IMR-90 (cell line): ENCODE data around the gene TM7SF3. TPM values are rescaled to one million over a fixed set of nuclear protein-coding genes. Genes with fewer than 3 reads are reported as not detected.

Experiments
- ATAC-seq: fragments of 200-7000 bp; cut with Tn5 transposase; 2 replicates; pipeline ENCODE4 v1.9.1; 2020; ENCODE audit warnings: low read depth, mild to moderate bottlenecking, moderate library complexity
- BruUV-seq: library from RNA; stranded (reverse); fragments of 400-500 nt; replicated peaks from 2 replicates; lab custom pipeline; 2021; lab: Mats Ljungman, UMichigan
- CTCF ChIA-PET: fragments of 300-600 bp; formaldehyde crosslinking; extraction: SDS; loops from one replicate; lab custom pipeline; 2021; ENCODE audit warnings: antibody characterized with exemption; lab: Yijun Ruan, JAX
- POLR2A ChIA-PET: fragments of 300-600 bp; sonication (Branson Sonifier 250); formaldehyde crosslinking; loops from one replicate; lab custom pipeline; 2022; ENCODE audit warnings: antibody characterized with exemption; ENCODE audit not compliant: unreplicated experiment; lab: Charles Lee
- DNase-seq: peaks from one replicate; pipeline ENCODE4 v3.0.0; 2013
- H2AFZ ChIP-seq: replicated peaks from 2 replicates; pipeline ENCODE3; 2013; ENCODE audit warnings: low read length, mild to moderate bottlenecking; ENCODE audit not compliant: poor library complexity
- H2AK5ac ChIP-seq: 2 replicates; pipeline ENCODE4 v1.6.1; 2013; ENCODE audit warnings: low read depth, low read length, inconsistent platforms
- H2AK9ac ChIP-seq: replicated peaks from 2 replicates; pipeline ENCODE3; 2013; ENCODE audit warnings: mild to moderate bottlenecking, low read depth, low read length, moderate library complexity; ENCODE audit not compliant: poor library complexity
- H2BK120ac ChIP-seq: 2 replicates; pipeline ENCODE4 v1.6.1; 2013; ENCODE audit warnings: low read depth, low read length, inconsistent platforms
- H2BK15ac ChIP-seq: 3 replicates; pipeline ENCODE4 v1.6.1; 2013; ENCODE audit warnings: low read depth, low read length, inconsistent platforms
- H2BK20ac ChIP-seq: 2 replicates; pipeline ENCODE4 v1.6.1; 2013; ENCODE audit warnings: low read depth, mild to moderate bottlenecking, inconsistent platforms, low read length, moderate library complexity
- H2BK5ac ChIP-seq: 2 replicates; pipeline ENCODE4 v1.6.1; 2013; ENCODE audit warnings: mild to moderate bottlenecking, low read depth, low read length, inconsistent platforms; ENCODE audit not compliant: poor library complexity, severe bottlenecking
- H3K14ac ChIP-seq: replicated peaks from 2 replicates; pipeline ENCODE4 v1.6.1; 2013; ENCODE audit warnings: low read depth, low read length, inconsistent platforms
- H3K18ac ChIP-seq: 2 replicates; pipeline ENCODE4 v1.6.1; 2013; ENCODE audit warnings: low read depth, low read length, control low read depth
- H3K23ac ChIP-seq: 2 replicates; pipeline ENCODE4 v1.6.1; 2013; ENCODE audit warnings: low read depth, low read length, inconsistent platforms
- H3K27ac ChIP-seq: 2 replicates; pipeline ENCODE4 v1.5.1; 2013; ENCODE audit warnings: mild to moderate bottlenecking, control low read depth, low read length; ENCODE audit not compliant: insufficient read depth
- H3K27me3 ChIP-seq: 2 replicates; pipeline ENCODE4 v1.6.1; 2013; ENCODE audit warnings: low read length; ENCODE audit not compliant: control insufficient read depth, insufficient read depth
- H3K36me3 ChIP-seq: 2 replicates; pipeline ENCODE4 v1.6.1; 2013; ENCODE audit warnings: low read length, mixed read lengths; ENCODE audit not compliant: control insufficient read depth, insufficient read depth
- H3K4ac ChIP-seq: 2 replicates; pipeline ENCODE4 v1.6.1; 2013; ENCODE audit warnings: low read depth, low read length, inconsistent platforms
- H3K4me1 ChIP-seq: 2 replicates; pipeline ENCODE4 v1.6.1; 2013; ENCODE audit warnings: low read length, mixed read lengths; ENCODE audit not compliant: control insufficient read depth, insufficient read depth
- H3K4me2 ChIP-seq: 2 replicates; pipeline ENCODE4 v1.6.1; 2013; ENCODE audit warnings: low read depth, mild to moderate bottlenecking, control low read depth, low read length, moderate library complexity
- H3K4me3 ChIP-seq: 2 replicates; pipeline ENCODE4 v1.5.1; 2013; ENCODE audit warnings: low read depth, mild to moderate bottlenecking, control low read depth, low read length, moderate library complexity; ENCODE audit not compliant: insufficient read depth
- H3K56ac ChIP-seq: 2 replicates; pipeline ENCODE4 v1.6.1; 2013; ENCODE audit warnings: low read length, inconsistent platforms; ENCODE audit not compliant: insufficient read depth; ENCODE audit errors: extremely low read depth
- H3K79me1 ChIP-seq, 2 experiments: 2 replicates each; pipeline ENCODE4 v1.6.1; 2013; ENCODE audit warnings: low read length in 2 of 2, inconsistent platforms in 1 of 2, low read depth in 1 of 2
- H3K9ac ChIP-seq: 2 replicates; pipeline ENCODE4 v1.6.1; 2013; ENCODE audit warnings: low read depth, low read length, control low read depth
- H3K9me1 ChIP-seq: 2 replicates; pipeline ENCODE4 v1.6.1; 2013; ENCODE audit warnings: low read length, inconsistent platforms; ENCODE audit not compliant: insufficient read depth
- H3K9me3 ChIP-seq: 2 replicates; pipeline ENCODE4 v1.6.1; 2013; ENCODE audit warnings: low read length; ENCODE audit not compliant: control insufficient read depth, insufficient read depth
- H4K20me1 ChIP-seq: 2 replicates; pipeline ENCODE4 v1.6.1; 2013; ENCODE audit warnings: low read length, inconsistent platforms; ENCODE audit not compliant: insufficient read depth
- H4K5ac ChIP-seq: 2 replicates; pipeline ENCODE4 v1.6.1; 2013; ENCODE audit warnings: mild to moderate bottlenecking, low read depth, low read length, control low read depth
- H4K8ac ChIP-seq, 2 experiments: 2 replicates each; pipeline ENCODE4 v1.6.1; 2013; ENCODE audit warnings: low read depth in 2 of 2, low read length in 2 of 2, control low read depth in 1 of 2, inconsistent platforms in 1 of 2
- H4K91ac ChIP-seq: 2 replicates; pipeline ENCODE4 v1.6.1; 2013; ENCODE audit warnings: low read depth, low read length, inconsistent platforms; ENCODE audit not compliant: insufficient read depth
- BHLHE40 ChIP-seq: fragments of 150-350 bp; IDR thresholded peaks from 2 replicates; pipeline ENCODE4 v1.6.1; 2016; ENCODE audit warnings: mild to moderate bottlenecking, low read depth, low read length
- CTCF ChIP-seq: conservative IDR thresholded peaks from 2 replicates; pipeline ENCODE4 v1.5.1; 2012; ENCODE audit warnings: mild to moderate bottlenecking, low read depth, low read length, improper control_type of control experiment
- MAFK ChIP-seq: IDR thresholded peaks from 2 replicates; pipeline ENCODE4 v1.6.1; 2012; ENCODE audit warnings: low read depth, low read length, improper control_type of control experiment
- MAZ ChIP-seq: IDR thresholded peaks from 2 replicates; pipeline ENCODE4 v1.6.1; 2012; ENCODE audit warnings: low read depth, mild to moderate bottlenecking, low read length, improper control_type of control experiment, moderate library complexity, borderline replicate concordance
- NFE2L2 ChIP-seq: fragments of 150-350 bp; IDR thresholded peaks from 2 replicates; pipeline ENCODE4 v1.6.1; 2016; ENCODE audit warnings: low read depth, mild to moderate bottlenecking, low read length
- POLR2A ChIP-seq: IDR thresholded peaks from 2 replicates; pipeline ENCODE4 v1.6.1; 2012; ENCODE audit warnings: mild to moderate bottlenecking, low read depth, low read length
- RCOR1 ChIP-seq: IDR thresholded peaks from 2 replicates; pipeline ENCODE4 v1.6.1; 2012; ENCODE audit warnings: mild to moderate bottlenecking, low read length, improper control_type of control experiment; ENCODE audit not compliant: insufficient replicate concordance
- WGBS, 2 experiments: methylation state at CpG; one replicate each; pipeline versions ENCODE4 v1.1.5 to v1.1.7; 2013; ENCODE audit warnings: missing lambda C conversion rate in 2 of 2; ENCODE audit not compliant: insufficient read length in 1 of 2; ENCODE audit errors: extremely low coverage in 2 of 2; 5-methylcytosine and 5-hydroxymethylcytosine counted together
- dilution Hi-C: fragments of 300-500 bp; cut with HindIII; formaldehyde crosslinking; loops from one replicate; pipeline ENCODE4 v1.14.3; 2018; ENCODE audit warnings: low sequenced_read_pairs; ENCODE audit not compliant: unreplicated experiment
- in situ Hi-C: fragments of 300-500 bp; cut with MboI; formaldehyde crosslinking; loops from 3 replicates; pipeline ENCODE4 v1.14.3; 2019; ENCODE audit warnings: low sequenced_read_pairs, inconsistent platforms, mixed read lengths
- intact Hi-C: fragments of 100-400 bp; cut with micrococcal nuclease; formaldehyde crosslinking; loops from 2 replicates; pipeline ENCODE4 v1.10.0; 2022
- polyA plus RNA-seq, 3 experiments: library from polyadenylated mRNA; depleted of rRNA; stranded (reverse); fragments of >200 nt; gene quantifications; 2 replicates each; pipeline ENCODE4 v1.2.3, GENCODE V29; 2012; ENCODE audit warnings: low replicate concordance in 1 of 3
- total RNA-seq: library from RNA; depleted of rRNA; stranded (reverse); fragments of >200 nt; gene quantifications from 2 replicates; pipeline ENCODE4 v1.2.3, GENCODE V29; 2012

The TM7SF3 gene
- total and polyA plus RNA-seq, 2 of the 4 experiments (the other 2 are of a cell fraction) = 35.3 to 46.6 TPM

- POLR2A ChIA-PET = no interaction called here
- no peak overlapping the region for H2AFZ ChIP-seq
- TF ChIP-seq POLR2A (no peak), MAFK (no peak), CTCF (no peak), NFE2L2 (no peak), RCOR1 (no peak), MAZ (no peak), BHLHE40 (no peak)
- WGBS, 2 experiments = no CpG with 5 or more reads among the region's 5 CpGs
- dilution Hi-C loops (no loop called here), intact Hi-C loops (no loop called here), in situ Hi-C loops (no loop called here)
- 0 out of 2 replicates have a peak, but pooled peaks cover 6% of the 10 kb centered on the region for H3K9me1 ChIP-seq
- peaks cover 13 to 35% of the 10 kb centered on the region in 2 experiments for H3K79me1 ChIP-seq
- no peak overlapping the region for H3K4ac ChIP-seq
- no peak overlapping the region for H4K91ac ChIP-seq
- BruUV-seq = no TSS peak
- no peak overlapping the region for H3K56ac ChIP-seq
- no peak overlapping the region for H2BK15ac ChIP-seq
- H4K5ac ChIP-seq = no peak overlapping the region
- H3K27ac ChIP-seq = no peak overlapping the region
- no peaks in the 10 kb centered on the region for H3K36me3 ChIP-seq
- no peak overlapping the region for H2BK120ac ChIP-seq
- H3K23ac ChIP-seq = no peak overlapping the region
- no peak overlapping the region for H2BK20ac ChIP-seq
- no peak for ATAC-seq
- no peak overlapping the region for H2AK9ac ChIP-seq
- no peak overlapping the region for H4K8ac ChIP-seq
- DNase-seq = no peak
- H3K14ac ChIP-seq = no peak overlapping the region
- H2BK5ac ChIP-seq = no peak overlapping the region
- H4K20me1 ChIP-seq = no peaks in the 10 kb centered on the region; the same call in none of the 2 replicates
- no peaks in the 10 kb centered on the region for H3K9me3 ChIP-seq
- no peak overlapping the region for H3K4me2 ChIP-seq
- no peaks in the 10 kb centered on the region for H3K4me1 ChIP-seq
- no peak overlapping the region for H2AK5ac ChIP-seq
- H3K4me3 ChIP-seq = no peak overlapping the region
- H3K9ac ChIP-seq = no peak overlapping the region
- H3K27me3 ChIP-seq = no peaks in the 10 kb centered on the region
- CTCF ChIA-PET = no interaction called here
- H3K18ac ChIP-seq = no peak overlapping the region
Measured at GRCh38 chr12:27008081-27008480, 6.1 kb downstream of the TM7SF3 start.
